ENCODE measurements around the gene HNRNPU.

HNRNPU gene

DNA sequence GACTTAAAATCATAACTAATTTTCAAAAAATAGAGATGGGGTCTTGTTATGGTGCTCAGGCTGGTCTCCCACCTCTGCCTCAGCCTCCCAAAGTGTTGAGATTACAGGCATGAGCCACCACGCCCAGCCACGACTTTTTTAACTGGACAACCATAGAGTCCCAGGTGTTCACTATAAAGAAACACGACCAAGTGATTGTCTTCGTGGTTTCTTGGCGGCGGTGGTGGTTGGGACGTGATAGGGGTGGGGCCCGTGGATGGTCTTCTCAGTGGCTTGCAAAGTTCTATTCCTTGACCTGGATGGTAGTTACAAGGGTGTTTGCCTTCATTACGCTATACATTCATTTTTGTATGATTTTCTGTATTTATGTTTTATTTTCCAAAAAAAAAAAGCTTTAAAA, 63.5 kb downstream of the HNRNPU start:
- DNase-seq, result peak; percentile 25
